Frontal cortex (tissue), 4 donors: ENCODE data around the gene GAGE10. TPM values are rescaled to one million over a fixed set of nuclear protein-coding genes. Genes with fewer than 3 reads are reported as not detected.
"Not testable (repeated sequence)": the region's sequence is repeated elsewhere in the genome, so short reads cannot be mapped to it uniquely, and the experiment has no call there.

ENCODE experiments used
- DNase-seq, 2 donors: peaks; one replicate each; pipeline ENCODE4 v3.0.0; 2012; ENCODE audit warnings: low spot score in 2 of 2
- FAIRE-seq: peaks from 2 replicates; lab custom pipeline; 2012; peaks lifted over from hg19 to GRCh38; lab: Jason Lieb, UNC
- total RNA-seq: library from RNA; depleted of rRNA; stranded (reverse); fragments of >200 nt; gene quantifications from one replicate; pipeline ENCODE4 v1.2.3, GENCODE V29; 2014
- donor health status: control.
- donor health status: control.
- donor health status: control.

GAGE10 gene
- total RNA-seq, 1 donor from 2014 or later, result not detected

DNA sequence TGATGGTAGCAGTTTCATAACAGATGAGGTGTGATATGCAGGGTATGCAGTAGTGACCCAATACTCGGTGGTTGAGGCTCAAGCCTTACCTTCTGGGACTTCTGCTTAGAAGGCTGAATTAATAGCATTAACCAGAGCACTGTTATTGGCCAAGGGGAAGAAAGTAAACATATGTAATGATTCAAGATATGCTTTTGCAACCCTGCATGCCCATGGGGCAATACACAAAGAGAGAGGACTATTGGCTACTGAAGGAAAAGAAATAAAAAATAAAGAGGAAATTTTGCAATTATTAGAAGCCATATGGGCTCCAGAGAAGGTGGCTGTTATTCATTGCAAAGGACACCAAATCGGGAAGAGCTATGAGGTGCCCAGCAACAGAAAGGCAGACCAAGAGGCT, 8.7 kb downstream of the GAGE10 start:
- DNase-seq (no peak), FAIRE-seq (no peak)

DNA sequence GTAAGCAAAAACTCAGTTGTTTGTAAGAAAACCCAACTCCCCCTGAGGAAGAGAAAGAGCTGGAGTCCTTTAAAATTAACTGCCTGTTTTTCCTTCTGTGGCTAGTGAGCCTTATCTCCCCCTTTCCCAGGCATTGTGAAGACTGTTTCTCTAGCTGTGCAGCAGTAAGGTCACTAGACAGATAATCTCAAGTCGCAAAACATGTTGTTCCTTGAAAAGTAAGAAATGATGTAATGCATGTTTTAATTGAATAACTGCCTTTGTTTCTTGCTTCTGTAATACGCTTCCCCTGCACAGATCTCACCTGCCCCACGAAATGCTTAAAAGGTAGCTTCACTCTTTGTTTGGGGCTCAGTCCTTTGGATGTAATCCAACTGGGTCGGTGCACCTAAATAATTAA, 12.6 kb downstream of the GAGE10 start:
- no peak for FAIRE-seq

DNA sequence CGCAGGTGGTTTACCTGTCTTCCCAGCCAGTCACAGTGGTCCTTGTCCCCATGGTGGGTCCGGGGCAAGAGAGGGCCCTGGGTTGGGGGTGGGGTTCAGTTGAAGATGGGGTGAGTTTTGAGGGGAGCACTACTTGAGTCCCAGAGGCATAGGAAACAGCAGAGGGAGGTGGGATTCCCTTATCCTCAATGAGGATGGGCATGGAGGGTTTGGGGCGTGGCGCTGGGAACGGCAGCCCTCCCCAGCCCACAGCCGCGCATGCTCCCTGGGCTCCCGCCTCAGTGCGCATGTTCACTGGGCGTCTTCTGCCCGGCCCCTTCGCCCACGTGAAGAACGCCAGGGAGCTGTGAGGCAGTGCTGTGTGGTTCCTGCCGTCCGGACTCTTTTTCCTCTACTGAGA, 18.3 kb downstream of the GAGE10 start, which contains the start of gene GAGE12J:
Gene GAGE12J, plus strand, starts transcription at position 301 of the 400 bp plus-strand sequence. CDS start 1,157 bp downstream, outside the sequence.
- not testable (repeated sequence) for DNase-seq, FAIRE-seq

More for the DNA sequence above, 12.6 kb downstream of the GAGE10 start:
- DNase-seq, result no peak

DNA sequence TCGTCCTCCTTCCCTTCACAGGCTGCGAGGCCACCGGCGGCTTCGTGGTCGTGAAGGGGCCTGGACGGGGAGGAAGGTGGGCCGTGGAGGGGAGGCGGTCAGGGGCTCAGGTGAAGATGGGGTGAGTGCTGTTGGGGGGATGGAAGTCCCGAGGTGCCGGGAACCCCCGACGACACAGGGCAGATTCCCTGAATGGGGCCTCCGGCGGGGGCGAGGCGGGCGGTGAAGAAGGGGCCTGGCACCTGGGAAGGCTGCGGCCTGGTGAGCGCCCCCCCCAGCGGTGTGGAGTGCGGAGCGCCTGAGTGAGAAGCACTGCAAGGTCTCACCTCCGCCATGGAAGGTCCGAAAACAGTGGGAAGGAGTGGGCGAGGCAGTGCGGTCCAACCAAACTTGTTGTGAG, 18.8 kb downstream of the GAGE10 start:
- FAIRE-seq, DNase-seq: not testable (repeated sequence)

DNA sequence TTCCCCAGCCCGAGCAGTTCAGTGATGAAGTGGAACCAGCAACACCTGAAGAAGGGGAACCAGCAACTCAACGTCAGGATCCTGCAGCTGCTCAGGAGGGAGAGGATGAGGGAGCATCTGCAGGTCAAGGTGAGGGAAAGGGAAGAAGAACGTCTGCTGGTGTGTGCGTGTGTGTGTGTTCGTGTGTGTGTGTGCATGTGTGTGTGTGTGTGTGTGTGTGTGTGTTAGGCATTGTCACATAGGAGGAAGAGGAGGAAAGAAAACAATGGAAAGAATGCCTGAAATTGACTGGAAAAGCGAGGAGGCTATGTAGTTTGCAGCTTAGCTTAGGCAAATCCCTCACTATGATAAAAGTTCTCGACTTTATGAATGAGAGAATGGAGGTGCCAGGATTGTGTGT, 20.3 kb downstream of the GAGE10 start:
- not testable (repeated sequence) for FAIRE-seq

DNA sequence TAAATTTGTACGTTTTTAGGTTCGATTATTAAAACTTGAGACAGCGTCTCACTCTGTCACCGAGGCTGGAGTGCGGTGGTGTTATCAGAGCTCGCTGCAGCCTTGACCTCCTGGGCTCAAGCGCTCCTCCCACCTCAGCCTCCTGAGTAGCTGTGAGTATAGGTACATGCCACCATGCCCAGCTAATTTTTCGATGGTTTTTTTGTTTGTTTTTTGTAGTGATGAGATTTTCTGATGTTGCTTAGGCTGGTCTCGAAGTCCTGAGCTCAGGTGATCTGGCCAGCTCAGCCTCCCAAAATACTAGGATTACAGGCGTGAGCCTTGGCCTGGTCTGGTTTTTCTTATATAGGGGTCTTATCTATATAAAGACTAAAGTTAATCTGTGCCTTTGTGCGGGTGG, 27.0 kb downstream of the GAGE10 start:
- not testable (repeated sequence) for FAIRE-seq, DNase-seq

More for the DNA sequence above, 20.3 kb downstream of the GAGE10 start:
- DNase-seq, result not testable (repeated sequence)

DNA sequence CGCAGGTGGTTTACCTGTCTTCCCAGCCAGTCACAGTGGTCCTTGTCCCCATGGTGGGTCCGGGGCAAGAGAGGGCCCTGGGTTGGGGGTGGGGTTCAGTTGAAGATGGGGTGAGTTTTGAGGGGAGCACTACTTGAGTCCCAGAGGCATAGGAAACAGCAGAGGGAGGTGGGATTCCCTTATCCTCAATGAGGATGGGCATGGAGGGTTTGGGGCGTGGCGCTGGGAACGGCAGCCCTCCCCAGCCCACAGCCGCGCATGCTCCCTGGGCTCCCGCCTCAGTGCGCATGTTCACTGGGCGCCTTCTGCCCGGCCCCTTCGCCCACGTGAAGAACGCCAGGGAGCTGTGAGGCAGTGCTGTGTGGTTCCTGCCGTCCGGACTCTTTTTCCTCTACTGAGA, 27.8 kb downstream of the GAGE10 start, which contains the start of gene GAGE13:
Gene GAGE13, plus strand, starts transcription at position 301 of the 400 bp plus-strand sequence. CDS start 1,156 bp downstream, outside the sequence.
- not testable (repeated sequence) for FAIRE-seq, DNase-seq

DNA sequence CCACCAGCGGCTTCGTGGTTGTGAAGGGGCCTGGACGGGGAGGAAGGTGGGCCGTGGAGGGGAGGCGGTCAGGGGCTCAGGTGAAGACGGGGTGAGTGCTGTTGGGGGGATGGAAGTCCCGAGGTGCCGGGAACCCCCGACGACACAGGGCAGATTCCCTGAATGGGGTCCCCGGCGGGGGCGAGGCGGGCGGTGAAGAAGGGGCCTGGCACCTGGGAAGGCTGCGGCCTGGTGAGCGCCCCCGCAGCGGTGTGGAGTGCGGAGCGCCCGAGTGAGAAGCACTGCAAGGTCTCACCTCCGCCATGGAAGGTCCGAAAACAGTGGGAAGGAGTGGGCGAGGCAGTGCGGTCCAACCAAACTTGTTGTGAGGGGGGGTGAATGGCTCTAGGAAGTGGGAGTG, 28.4 kb downstream of the GAGE10 start:
- not testable (repeated sequence) for DNase-seq

DNA sequence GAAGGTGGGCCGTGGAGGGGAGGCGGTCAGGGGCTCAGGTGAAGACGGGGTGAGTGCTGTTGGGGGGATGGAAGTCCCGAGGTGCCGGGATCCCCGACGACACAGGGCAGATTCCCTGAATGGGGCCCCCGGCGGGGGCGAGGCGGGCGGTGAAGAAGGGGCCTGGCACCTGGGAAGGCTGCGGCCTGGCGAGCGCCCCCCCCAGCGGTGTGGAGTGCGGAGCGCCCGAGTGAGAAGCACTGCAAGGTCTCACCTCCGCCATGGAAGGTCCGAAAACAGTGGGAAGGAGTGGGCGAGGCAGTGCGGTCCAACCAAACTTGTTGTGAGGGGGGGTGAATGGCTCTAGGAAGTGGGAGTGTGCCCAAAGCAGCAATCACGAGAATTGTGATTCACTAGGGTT, 38.0 kb downstream of the GAGE10 start:
- not testable (repeated sequence) for FAIRE-seq

More for the DNA sequence above, 28.4 kb downstream of the GAGE10 start:
- not testable (repeated sequence) for FAIRE-seq

DNA sequence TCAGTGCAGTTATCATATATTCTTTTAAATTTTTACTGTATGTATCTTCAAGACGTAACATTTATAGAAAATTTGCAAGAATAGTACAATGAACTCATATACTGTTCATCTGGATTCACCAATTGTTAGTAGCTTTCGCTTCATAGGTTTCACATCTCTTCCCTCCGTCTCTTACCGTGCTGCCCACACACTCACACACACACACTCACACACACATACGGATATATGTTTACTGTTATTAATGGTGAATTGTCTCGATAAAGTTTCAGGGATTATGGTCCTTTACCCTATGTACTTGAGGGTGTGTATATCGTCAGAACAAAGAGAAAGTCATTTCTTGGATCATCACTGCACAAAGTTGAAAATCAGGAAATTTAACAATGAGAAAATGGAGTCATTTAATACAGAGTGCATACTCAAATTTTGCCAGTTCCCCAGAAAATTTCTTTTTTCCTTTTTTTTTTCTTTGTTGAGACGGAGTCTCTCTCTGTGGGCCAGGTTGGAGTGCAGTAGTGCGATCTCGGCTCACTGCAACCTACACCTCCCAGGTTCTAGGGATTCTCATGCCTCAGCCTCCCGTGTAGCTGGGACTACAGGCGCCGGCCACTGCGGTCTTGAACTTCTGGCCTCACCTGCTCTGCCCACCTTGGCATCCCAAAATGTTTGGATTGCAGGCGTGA, 41.2 kb downstream of the GAGE10 start:
- not testable (repeated sequence) for FAIRE-seq, DNase-seq

More for the DNA sequence above, 38.0 kb downstream of the GAGE10 start:
- DNase-seq, result not testable (repeated sequence)

DNA sequence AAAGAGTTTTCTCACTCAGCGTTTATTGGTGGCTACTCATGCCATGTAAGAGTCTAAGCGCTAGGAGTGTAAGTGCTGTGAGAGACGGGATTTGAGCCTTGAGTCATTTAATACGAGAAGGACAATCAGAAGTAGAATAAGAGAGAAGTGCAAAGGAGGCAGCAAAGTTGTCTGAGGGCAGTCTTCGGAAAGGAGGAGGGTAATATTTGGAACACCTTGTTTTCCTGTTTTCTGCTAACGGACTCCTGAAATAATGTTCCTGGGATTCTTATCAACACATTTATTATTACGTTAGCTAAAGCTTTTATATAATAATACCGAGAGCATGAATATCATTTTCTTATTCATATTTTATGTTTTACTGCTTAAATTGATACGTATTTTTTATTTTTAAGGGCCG, 42.0 kb downstream of the GAGE10 start:
- DNase-seq, FAIRE-seq: not testable (repeated sequence)

DNA sequence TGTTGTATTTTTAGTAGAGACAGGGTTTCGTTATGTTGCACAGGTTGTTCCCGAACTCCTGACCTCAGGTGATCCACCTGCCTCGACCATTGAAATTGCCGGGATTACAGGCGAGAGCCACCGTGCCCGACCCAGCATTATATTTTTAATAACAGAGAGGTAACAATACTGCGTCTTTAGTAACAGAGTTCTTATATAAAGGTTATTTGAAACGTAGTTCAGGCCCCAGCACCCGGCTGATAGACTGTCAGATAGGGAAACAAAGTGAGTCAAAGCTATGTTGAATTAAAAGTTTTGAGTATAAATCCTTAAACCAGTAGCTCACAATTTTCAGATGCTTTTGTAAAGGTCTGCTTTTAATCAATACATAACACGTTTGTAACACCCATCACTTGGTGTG, 42.7 kb downstream of the GAGE10 start:
- FAIRE-seq, DNase-seq: not testable (repeated sequence)

Other genes starting within 250 kb of the GAGE10 start
- 1.6 TPM for gene CCDC120, start 244.6 kb upstream of the GAGE10 start, total RNA-seq
- 6.1 TPM for gene PRAF2, start 229.6 kb upstream of the GAGE10 start, total RNA-seq
- gene WDR45, start 223.8 kb upstream of the GAGE10 start, total RNA-seq, result 24.5 TPM
- gene GPKOW, start 179.9 kb upstream of the GAGE10 start, total RNA-seq, result 16.3 TPM
- gene MAGIX, start 140.9 kb upstream of the GAGE10 start, total RNA-seq, result 2.4 TPM
- 0.82 TPM for gene PLP2, start 131.7 kb upstream of the GAGE10 start, total RNA-seq
- gene PRICKLE3, start 117.3 kb upstream of the GAGE10 start, total RNA-seq, result under 0.01 TPM
- gene SYP, start 103.5 kb upstream of the GAGE10 start, total RNA-seq, result 151 TPM
- under 0.01 TPM for gene CACNA1F, start 70.3 kb upstream of the GAGE10 start, total RNA-seq
- gene CCDC22, start 68.2 kb upstream of the GAGE10 start, total RNA-seq, result 3.7 TPM
- not detected for gene FOXP3, start 38.9 kb upstream of the GAGE10 start, total RNA-seq
- 17.1 TPM for gene PPP1R3F, start 33.9 kb upstream of the GAGE10 start, total RNA-seq
- gene GAGE12J, start 18.4 kb downstream of the GAGE10 start, total RNA-seq, result not detected
- not detected for gene GAGE13, start 27.9 kb downstream of the GAGE10 start, total RNA-seq
- not detected for gene GAGE12C, start 228.5 kb downstream of the GAGE10 start, total RNA-seq
- gene GAGE12D, start 238.1 kb downstream of the GAGE10 start, total RNA-seq, result not detected
- not detected for gene GAGE12E, start 247.6 kb downstream of the GAGE10 start, total RNA-seq